Stimulated activated naive CD8-positive, alpha-beta T cell treated with anti-CD3 and anti-CD28 coated beads, Interleukin-15, Interleukin-2, amounts not matched to agents 100 ng/mL and 50 ng/mL, for 24 hours (primary cell): Measurements from ENCODE around the gene FBN3.
A peak's percentile ranks its signal among the peaks of the same experiment; 100 is the strongest.
"Not testable (repeated sequence)": the region's sequence is repeated elsewhere in the genome, so short reads cannot be mapped to it uniquely, and the experiment has no call there.

ENCODE experiments used
- H3K27ac Mint-ChIP-seq: one replicate; pipeline ENCODE4 v1.8.0; 2021; ENCODE audit warnings: mild to moderate bottlenecking, mixed read lengths
- H3K27me3 Mint-ChIP-seq: one replicate; pipeline ENCODE4 v1.8.0; 2021; ENCODE audit warnings: mixed read lengths
- H3K36me3 Mint-ChIP-seq: one replicate; pipeline ENCODE4 v1.8.0; 2021; ENCODE audit warnings: low read depth, mixed read lengths
- H3K4me1 Mint-ChIP-seq: one replicate; pipeline ENCODE4 v1.8.0; 2021; ENCODE audit warnings: low read depth, mixed read lengths
- H3K4me3 Mint-ChIP-seq: one replicate; pipeline ENCODE4 v1.8.0; 2021; ENCODE audit warnings: mild to moderate bottlenecking, mixed read lengths
- H3K9me3 Mint-ChIP-seq: one replicate; pipeline ENCODE4 v1.8.0; 2021; ENCODE audit warnings: mixed read lengths

The FBN3 gene

GRCh38 chr19:8149261-8150094 is at the start of gene FBN3:
Gene FBN3 (minus strand): TSS chr19:8149592. CDS start chr19:8147480, 2,112 bp downstream.
- Mint-ChIP-seq H3K36me3 (no peaks in the 10 kb centered on the region), H3K4me3 (peak within 1 kb of the TSS; percentile 4), H3K9me3 (no peaks in the 10 kb centered on the region), H3K27ac (no peak within 1 kb of the TSS), H3K27me3 (peaks cover 40% of the 10 kb centered on the region), H3K4me1 (peaks cover 8% of the 10 kb centered on the region)

GRCh38 chr19:8196271-8196927 is 47.0 kb upstream of the FBN3 start:
- peak overlapping the region; percentile 28 for H3K27ac Mint-ChIP-seq
- H3K4me1 Mint-ChIP-seq, result peaks cover 54% of the 10 kb centered on the region
- H3K4me3 Mint-ChIP-seq, result no peak overlapping the region
- H3K36me3 Mint-ChIP-seq, result no peaks in the 10 kb centered on the region
- no peaks in the 10 kb centered on the region for H3K27me3 Mint-ChIP-seq
- H3K9me3 Mint-ChIP-seq, result no peaks in the 10 kb centered on the region

- no peaks in the 10 kb centered on the region for H3K27me3 Mint-ChIP-seq
- peak overlapping the region; percentile 48 for H3K4me3 Mint-ChIP-seq
- peaks cover 55% of the 10 kb centered on the region for H3K4me1 Mint-ChIP-seq
- peak overlapping the region; percentile 88 for H3K27ac Mint-ChIP-seq
- H3K9me3 Mint-ChIP-seq, result no peaks in the 10 kb centered on the region
- H3K36me3 Mint-ChIP-seq, result no peaks in the 10 kb centered on the region
Observed at GRCh38 chr19:8194528-8195267, 45.3 kb upstream of the FBN3 start.

- H3K4me1 Mint-ChIP-seq, result peaks cover 61% of the 10 kb centered on the region
- peak overlapping the region; percentile 81 for H3K27ac Mint-ChIP-seq
- no peaks in the 10 kb centered on the region for H3K27me3 Mint-ChIP-seq
- H3K4me3 Mint-ChIP-seq, result no peak overlapping the region
- H3K9me3 Mint-ChIP-seq, result no peaks in the 10 kb centered on the region
- H3K36me3 Mint-ChIP-seq, result no peaks in the 10 kb centered on the region
Observed at GRCh38 chr19:8192221-8192820, 42.9 kb upstream of the FBN3 start.

- no peaks in the 10 kb centered on the region for H3K36me3 Mint-ChIP-seq
- no peak overlapping the region for H3K27ac Mint-ChIP-seq
- no peaks in the 10 kb centered on the region for H3K27me3 Mint-ChIP-seq
- H3K4me3 Mint-ChIP-seq, result no peak overlapping the region
- H3K4me1 Mint-ChIP-seq, result peaks cover 21% of the 10 kb centered on the region
- H3K9me3 Mint-ChIP-seq, result no peaks in the 10 kb centered on the region
Observed at GRCh38 chr19:8185343-8186068, 36.1 kb upstream of the FBN3 start.

- Mint-ChIP-seq H3K9me3 (no peaks in the 10 kb centered on the region), H3K36me3 (no peaks in the 10 kb centered on the region), H3K4me3 (no peak overlapping the region), H3K27me3 (no peaks in the 10 kb centered on the region), H3K4me1 (peaks cover 21% of the 10 kb centered on the region), H3K27ac (no peak overlapping the region)
Observed at GRCh38 chr19:8184274-8184673, 34.9 kb upstream of the FBN3 start.

- Mint-ChIP-seq H3K27ac (no peak overlapping the region), H3K4me1 (peaks cover 6% of the 10 kb centered on the region), H3K36me3 (no peaks in the 10 kb centered on the region), H3K9me3 (no peaks in the 10 kb centered on the region), H3K27me3 (no peaks in the 10 kb centered on the region), H3K4me3 (no peak overlapping the region)
Observed at GRCh38 chr19:8180018-8180417, 30.6 kb upstream of the FBN3 start.

- H3K27me3 Mint-ChIP-seq, result no peaks in the 10 kb centered on the region
- H3K9me3 Mint-ChIP-seq, result no peaks in the 10 kb centered on the region
- no peak overlapping the region for H3K27ac Mint-ChIP-seq
Observed at GRCh38 chr19:8174706-8175105, 25.3 kb upstream of the FBN3 start.

GRCh38 chr19:8168537-8168936 is 19.1 kb upstream of the FBN3 start:
- H3K9me3 Mint-ChIP-seq, result no peaks in the 10 kb centered on the region
- no peak overlapping the region for H3K4me3 Mint-ChIP-seq
- H3K4me1 Mint-ChIP-seq, result no peaks in the 10 kb centered on the region
- no peaks in the 10 kb centered on the region for H3K36me3 Mint-ChIP-seq
- H3K27ac Mint-ChIP-seq, result no peak overlapping the region
- H3K27me3 Mint-ChIP-seq, result no peaks in the 10 kb centered on the region

More at GRCh38 chr19:8174706-8175105, 25.3 kb upstream of the FBN3 start:
- no peaks in the 10 kb centered on the region for H3K4me1 Mint-ChIP-seq
- H3K36me3 Mint-ChIP-seq, result no peaks in the 10 kb centered on the region
- no peak overlapping the region for H3K4me3 Mint-ChIP-seq

GRCh38 chr19:8167985-8168384 is 18.6 kb upstream of the FBN3 start:
- Mint-ChIP-seq H3K9me3 (no peaks in the 10 kb centered on the region), H3K4me3 (no peak overlapping the region), H3K27me3 (no peaks in the 10 kb centered on the region), H3K27ac (no peak overlapping the region), H3K36me3 (no peaks in the 10 kb centered on the region), H3K4me1 (no peaks in the 10 kb centered on the region)

- H3K36me3 Mint-ChIP-seq, result no peaks in the 10 kb centered on the region
- H3K9me3 Mint-ChIP-seq, result no peaks in the 10 kb centered on the region
- no peak overlapping the region for H3K27ac Mint-ChIP-seq
- H3K4me3 Mint-ChIP-seq, result no peak overlapping the region
- no peaks in the 10 kb centered on the region for H3K27me3 Mint-ChIP-seq
- peaks cover 4% of the 10 kb centered on the region for H3K4me1 Mint-ChIP-seq
Observed at GRCh38 chr19:8163759-8164158, 14.4 kb upstream of the FBN3 start.

GRCh38 chr19:8161135-8161646 is 11.8 kb upstream of the FBN3 start:
- no peak overlapping the region for H3K4me3 Mint-ChIP-seq
- H3K27me3 Mint-ChIP-seq, result peaks cover 5% of the 10 kb centered on the region
- H3K9me3 Mint-ChIP-seq, result no peaks in the 10 kb centered on the region
- H3K36me3 Mint-ChIP-seq, result no peaks in the 10 kb centered on the region
- peaks cover 4% of the 10 kb centered on the region for H3K4me1 Mint-ChIP-seq
- H3K27ac Mint-ChIP-seq, result peak overlapping the region; percentile 4

GRCh38 chr19:8159322-8159721 is 9.9 kb upstream of the FBN3 start:
- H3K27ac Mint-ChIP-seq, H3K9me3 Mint-ChIP-seq, H3K36me3 Mint-ChIP-seq, H3K4me1 Mint-ChIP-seq, H3K4me3 Mint-ChIP-seq: not testable (repeated sequence)
- H3K27me3 Mint-ChIP-seq, result peaks cover 18% of the 10 kb centered on the region

GRCh38 chr19:8158411-8159074 is 9.2 kb upstream of the FBN3 start:
- H3K4me3 Mint-ChIP-seq, result no peak overlapping the region
- H3K27ac Mint-ChIP-seq, result no peak overlapping the region
- H3K27me3 Mint-ChIP-seq, result peaks cover 22% of the 10 kb centered on the region
- no peaks in the 10 kb centered on the region for H3K9me3 Mint-ChIP-seq
- H3K4me1 Mint-ChIP-seq, result peaks cover 4% of the 10 kb centered on the region
- H3K36me3 Mint-ChIP-seq, result no peaks in the 10 kb centered on the region
